GM12891 (cell line): ENCODE measurements around the gene BCL3.
A peak's percentile ranks its signal among the peaks of the same experiment; 100 is the strongest.

Experiments used
- DNase-seq: peaks from one replicate; pipeline ENCODE4 v3.0.0; 2011; ENCODE audit warnings: low spot score; ENCODE audit not compliant: insufficient read length
- FAIRE-seq: peaks from 2 replicates; lab custom pipeline; 2011; peaks lifted over from hg19 to GRCh38; lab: Jason Lieb, UNC
- PAX5 ChIP-seq: IDR thresholded peaks from 2 replicates; pipeline ENCODE4 v1.6.1; 2011; ENCODE audit warnings: low read length, moderate library complexity, mild to moderate bottlenecking; ENCODE audit not compliant: insufficient read depth, severe bottlenecking
- POLR2A ChIP-seq: IDR thresholded peaks from 2 replicates; pipeline ENCODE4 v1.6.1; 2011; ENCODE audit warnings: low read depth, low read length, control low read depth
- POLR2AphosphoS5 ChIP-seq: IDR thresholded peaks from 2 replicates; pipeline ENCODE4 v1.6.1; 2011; ENCODE audit warnings: low read depth, low read length, control low read depth
- POU2F2 ChIP-seq: IDR thresholded peaks from 2 replicates; pipeline ENCODE4 v1.6.1; 2011; ENCODE audit warnings: low read depth, mild to moderate bottlenecking, control low read depth, low read length, moderate library complexity
- SPI1 ChIP-seq: IDR thresholded peaks from 2 replicates; pipeline ENCODE4 v1.6.1; 2011; ENCODE audit warnings: low read depth, low read length, control low read depth
- TAF1 ChIP-seq: IDR thresholded peaks from 2 replicates; pipeline ENCODE4 v1.6.1; 2011; ENCODE audit warnings: low read depth, low read length, control low read depth

BCL3 gene

DNA sequence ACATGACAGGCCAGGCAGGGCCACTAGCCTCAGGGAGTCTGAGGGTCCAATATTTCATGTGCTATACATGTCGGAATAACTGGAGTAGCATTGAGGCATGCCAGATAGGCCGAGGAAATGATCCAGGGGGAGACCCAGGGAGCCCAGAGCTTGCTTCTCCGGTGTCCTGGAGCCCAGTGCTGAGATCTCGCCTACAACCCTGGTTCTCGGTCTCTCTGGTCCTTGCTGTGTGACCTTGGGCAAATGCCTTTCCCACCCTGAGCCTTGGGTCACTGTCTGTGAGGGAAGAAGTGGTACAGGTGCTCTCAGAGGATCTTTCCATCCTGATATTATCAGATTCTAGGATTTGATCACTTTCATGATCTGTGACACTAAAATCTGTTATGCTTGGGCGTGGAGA lies 40.5 kb downstream of the BCL3 start:
- TF ChIP-seq POLR2AphosphoS5 = no peak
- TF ChIP-seq POLR2A = no peak
- TF ChIP-seq POU2F2 = no peak
- no peak for TF ChIP-seq SPI1
- no peak for TF ChIP-seq PAX5
- no peak for TF ChIP-seq TAF1
- DNase-seq (no peak), FAIRE-seq (no peak)

- DNase-seq (no peak), FAIRE-seq (no peak)
- TF ChIP-seq POU2F2 = no peak
- no peak for TF ChIP-seq POLR2A
- no peak for TF ChIP-seq PAX5
- no peak for TF ChIP-seq TAF1
- TF ChIP-seq SPI1 = no peak
- TF ChIP-seq POLR2AphosphoS5 = no peak
These were observed 41.5 kb downstream of the BCL3 start for GRCh38 chr19:44789943-44790483.

- no peak for DNase-seq
- no peak for FAIRE-seq
- TF ChIP-seq TAF1 (no peak), PAX5 (no peak), SPI1 (no peak), POLR2A (no peak), POLR2AphosphoS5 (no peak), POU2F2 (no peak)
These were observed 43.8 kb downstream of the BCL3 start for GRCh38 chr19:44792281-44792680.

DNA sequence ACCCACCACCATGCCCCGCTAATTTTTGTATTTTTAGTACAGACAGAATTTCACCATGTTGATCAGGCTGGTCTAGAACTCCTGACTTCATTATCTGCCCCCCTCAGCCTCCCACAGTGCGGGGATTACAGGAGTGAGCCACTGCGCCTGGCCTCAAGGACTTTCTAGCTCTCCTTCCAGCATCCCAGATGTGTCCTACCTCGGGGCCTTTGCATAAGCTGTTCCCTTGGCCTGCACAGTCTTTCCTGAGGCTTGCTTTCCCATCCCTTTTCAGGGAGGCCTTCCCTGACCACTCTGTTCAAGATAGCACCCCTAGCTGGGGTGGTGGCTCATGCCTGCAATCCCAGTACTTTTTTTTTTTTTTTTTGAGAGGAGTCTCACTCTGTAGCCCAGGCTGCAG lies 46.1 kb downstream of the BCL3 start:
- DNase-seq (no peak), FAIRE-seq (no peak)
- TF ChIP-seq SPI1 (no peak), PAX5 (no peak), POU2F2 (no peak), POLR2A (no peak), POLR2AphosphoS5 (no peak), TAF1 (no peak)

- no peak for DNase-seq
- no peak for FAIRE-seq
- TF ChIP-seq POLR2AphosphoS5 (no peak), POLR2A (no peak), PAX5 (no peak), POU2F2 (no peak), SPI1 (no peak), TAF1 (no peak)
These were observed 47.0 kb downstream of the BCL3 start for GRCh38 chr19:44795398-44795987.

DNA sequence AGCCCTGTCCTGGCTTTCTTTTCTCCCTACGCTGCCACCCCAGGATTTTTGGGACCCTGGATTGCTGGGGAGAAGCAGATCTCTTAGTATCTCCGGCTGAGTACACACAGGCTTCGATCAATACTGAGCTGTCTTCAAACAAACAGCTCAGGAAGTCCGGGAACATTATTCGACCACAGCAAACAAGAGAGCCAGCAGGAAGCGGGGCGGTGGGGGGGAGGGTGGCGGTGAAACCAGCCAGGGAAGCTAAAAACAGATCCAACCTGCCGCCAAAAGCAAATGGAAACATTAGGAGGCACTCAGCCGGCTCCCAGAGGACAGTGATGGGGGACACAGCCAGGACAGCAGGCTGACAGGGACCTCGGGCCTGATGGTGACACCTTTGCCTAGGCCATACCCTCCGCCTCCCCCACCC lies 48.2 kb downstream of the BCL3 start:
- TF ChIP-seq PAX5 (no peak), POLR2A (no peak), TAF1 (no peak), POLR2AphosphoS5 (no peak)
- DNase-seq (no peak), FAIRE-seq (no peak)

- TF ChIP-seq PAX5 = no peak
- no peak for TF ChIP-seq POLR2A
- TF ChIP-seq POU2F2 = no peak
- no peak for TF ChIP-seq TAF1
- TF ChIP-seq SPI1 = no peak
- no peak for TF ChIP-seq POLR2AphosphoS5
- FAIRE-seq (no peak), DNase-seq (no peak)
These were observed 51.3 kb downstream of the BCL3 start for GRCh38 chr19:44799627-44800346.

GRCh38 chr19:44800461-44800860 lies 52.0 kb downstream of the BCL3 start:
- DNase-seq = peak; percentile 93
- TF ChIP-seq POLR2A = no peak
- TF ChIP-seq SPI1 = no peak
- no peak for TF ChIP-seq POLR2AphosphoS5
- FAIRE-seq = peak; percentile 97

DNA sequence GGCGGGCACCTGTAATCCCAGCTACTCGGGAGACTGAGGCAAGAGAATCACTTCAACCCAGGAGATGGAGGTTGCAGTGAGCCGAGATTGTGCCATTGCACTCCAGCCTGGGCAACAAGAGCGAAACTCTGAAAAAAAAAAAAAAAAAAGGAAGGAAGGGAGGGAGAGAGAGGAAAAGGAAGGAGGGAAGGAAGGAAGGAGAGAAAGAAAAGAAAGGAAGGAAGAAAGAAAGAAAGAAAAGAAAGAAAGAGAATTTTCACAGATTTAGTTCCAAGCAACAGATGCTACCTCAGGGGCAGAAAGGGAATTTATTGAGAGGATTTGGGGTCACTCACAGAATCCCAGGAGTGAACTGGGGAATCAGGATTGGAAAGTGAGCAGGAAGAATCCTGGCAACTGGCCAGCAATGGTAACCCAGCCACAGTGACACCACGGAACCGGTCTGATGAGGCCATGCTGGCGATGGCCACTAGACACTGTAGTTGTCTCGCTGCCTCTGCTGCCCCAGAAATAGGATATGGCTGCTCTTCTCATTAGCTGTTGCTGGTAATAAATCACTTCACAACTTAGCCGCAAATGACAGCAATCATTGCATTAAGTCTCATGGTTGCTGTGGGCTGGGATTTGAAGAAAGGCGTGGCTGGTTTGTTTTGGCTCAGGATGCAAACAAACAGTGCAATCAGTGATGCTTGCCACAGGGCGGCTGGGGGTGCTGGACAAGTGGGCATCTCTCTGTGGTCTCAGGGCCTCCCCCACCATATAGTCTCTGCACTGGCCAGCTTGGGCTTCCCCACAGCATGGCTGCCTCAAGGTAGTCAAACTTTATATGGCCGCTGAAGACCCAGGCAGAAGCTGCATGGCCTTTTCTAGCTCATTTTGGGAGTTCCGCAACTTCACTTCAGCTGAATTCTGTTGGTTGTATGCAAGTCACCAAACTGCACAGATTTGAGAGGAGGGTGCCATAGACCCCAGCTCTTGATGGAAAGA lies 55.2 kb downstream of the BCL3 start:
- DNase-seq (no peak), FAIRE-seq (no peak)

More for the DNA sequence above, 55.2 kb downstream of the BCL3 start:
- TF ChIP-seq PAX5 (no peak), POLR2AphosphoS5 (no peak), SPI1 (no peak), POLR2A (no peak), POU2F2 (no peak), TAF1 (no peak)
